HEK293 (cell line): ENCODE data around the gene LAX1.

Experiments
- CTCF ChIA-PET: fragments of 350-600 bp; formaldehyde crosslinking; extraction: SDS; loops from one replicate; lab custom pipeline; 2021; ENCODE audit warnings: antibody characterized with exemption; lab: Yijun Ruan, JAX
- POLR2A ChIA-PET: fragments of 300-600 bp; formaldehyde crosslinking; extraction: SDS; loops from one replicate; lab custom pipeline; 2020; ENCODE audit warnings: antibody characterized with exemption, inconsistent platforms; lab: Yijun Ruan, JAX
- H3K27ac ChIP-seq: fragments of 200-500 bp; sonication (Bioruptor generic); 2 replicates; pipeline ENCODE4 v1.5.1; 2014; ENCODE audit warnings: low read depth, low read length, control low read depth, inconsistent platforms; ENCODE audit errors: extremely low read depth
- H3K36me3 ChIP-seq, 2 experiments: fragments of 200-500 bp in 1 of 2; sonication (Bioruptor generic) in 1 of 2; 1 replicate in 1 of 2; 2 replicates in 1 of 2; pipeline ENCODE4 v1.5.1; 2014 to 2017; ENCODE audit warnings: inconsistent platforms in 2 of 2, low read length in 2 of 2; ENCODE audit not compliant: control insufficient read depth in 2 of 2, insufficient read depth in 1 of 2
- H3K4me1 ChIP-seq: fragments of 200-500 bp; sonication (Bioruptor generic); 2 replicates; pipeline ENCODE4 v1.5.1; 2014; ENCODE audit warnings: mild to moderate bottlenecking, low read length, inconsistent platforms; ENCODE audit not compliant: control insufficient read depth, insufficient read depth
- H3K4me3 ChIP-seq: 2 replicates; pipeline ENCODE4 v1.5.1; 2011; ENCODE audit warnings: low read depth, mild to moderate bottlenecking, control low read depth, low read length, moderate library complexity
- H3K9me3 ChIP-seq: fragments of 200-500 bp; sonication (Bioruptor generic); 2 replicates; pipeline ENCODE4 v1.5.1; 2014; ENCODE audit warnings: low read depth, low read length, inconsistent platforms; ENCODE audit not compliant: control insufficient read depth, insufficient read depth
- GFI1B ChIP-seq: fragments of 450-650 bp; formaldehyde crosslinking; IDR thresholded peaks from 2 replicates; pipeline ENCODE4 v1.5.1; 2016; ENCODE audit warnings: missing biosample characterization, missing genetic modification characterization
- GLI2 ChIP-seq: fragments of 450-650 bp; formaldehyde crosslinking; IDR thresholded peaks from 2 replicates; pipeline ENCODE4; 2017; ENCODE audit warnings: missing biosample characterization, missing genetic modification characterization, low read depth, borderline replicate concordance
- KLF16 ChIP-seq: fragments of 450-650 bp; formaldehyde crosslinking; IDR thresholded peaks from 2 replicates; pipeline ENCODE4 v1.5.1; 2017; ENCODE audit warnings: missing biosample characterization, missing genetic modification characterization
- ZBTB10 ChIP-seq: fragments of 450-650 bp; formaldehyde crosslinking; IDR thresholded peaks from 2 replicates; pipeline ENCODE4 v1.5.1; 2016; ENCODE audit warnings: missing biosample characterization, missing genetic modification characterization
- ZBTB17 ChIP-seq: fragments of 450-650 bp; formaldehyde crosslinking; IDR thresholded peaks from 2 replicates; pipeline ENCODE4 v1.5.1; 2016; ENCODE audit warnings: missing biosample characterization, missing genetic modification characterization
- ZBTB44 ChIP-seq: fragments of 450-650 bp; IDR thresholded peaks from 2 replicates; pipeline ENCODE4 v1.5.1; 2018; ENCODE audit warnings: missing biosample characterization, mild to moderate bottlenecking, missing genetic modification characterization
- ZNF23 ChIP-seq: fragments of 450-650 bp; formaldehyde crosslinking; IDR thresholded peaks from 2 replicates; pipeline ENCODE4 v1.5.1; 2016; ENCODE audit warnings: missing biosample characterization, missing genetic modification characterization, borderline replicate concordance
- ZNF24 ChIP-seq: fragments of 450-650 bp; formaldehyde crosslinking; IDR thresholded peaks from 2 replicates; pipeline ENCODE4 v1.5.1; 2016; ENCODE audit warnings: missing biosample characterization, missing genetic modification characterization
- ZNF26 ChIP-seq: fragments of 450-650 bp; formaldehyde crosslinking; IDR thresholded peaks from 2 replicates; pipeline ENCODE4 v1.5.1; 2016; ENCODE audit warnings: missing biosample characterization, missing genetic modification characterization
- ZNF280D ChIP-seq: fragments of 450-650 bp; formaldehyde crosslinking; IDR thresholded peaks from 2 replicates; pipeline ENCODE4 v1.5.1; 2016; ENCODE audit warnings: missing biosample characterization, missing genetic modification characterization
- ZNF404 ChIP-seq: fragments of 450-650 bp; formaldehyde crosslinking; IDR thresholded peaks from 2 replicates; pipeline ENCODE4 v1.5.1; 2017; ENCODE audit warnings: missing biosample characterization, missing genetic modification characterization
- ZNF558 ChIP-seq: fragments of 450-650 bp; formaldehyde crosslinking; IDR thresholded peaks from 2 replicates; pipeline ENCODE4 v1.5.1; 2016; ENCODE audit warnings: missing biosample characterization, missing genetic modification characterization
- ZNF580 ChIP-seq: fragments of 450-650 bp; formaldehyde crosslinking; IDR thresholded peaks from 2 replicates; pipeline ENCODE4 v1.5.1; 2016; ENCODE audit warnings: missing biosample characterization, missing genetic modification characterization
- ZNF585B ChIP-seq: fragments of 450-650 bp; formaldehyde crosslinking; IDR thresholded peaks from 2 replicates; pipeline ENCODE4 v1.5.1; 2016; ENCODE audit warnings: missing biosample characterization, missing genetic modification characterization
- ZNF596 ChIP-seq: fragments of 450-650 bp; IDR thresholded peaks from 2 replicates; pipeline ENCODE4 v1.5.0; 2018; ENCODE audit warnings: missing biosample characterization, mild to moderate bottlenecking, missing genetic modification characterization, moderate library complexity
- ZNF639 ChIP-seq: fragments of 450-650 bp; formaldehyde crosslinking; IDR thresholded peaks from 2 replicates; pipeline ENCODE4 v1.5.1; 2016; ENCODE audit warnings: missing biosample characterization, missing genetic modification characterization
- ZNF704 ChIP-seq: fragments of 450-650 bp; formaldehyde crosslinking; IDR thresholded peaks from 2 replicates; pipeline ENCODE4 v1.5.1; 2016; ENCODE audit warnings: missing biosample characterization, missing genetic modification characterization
- ZSCAN18 ChIP-seq: fragments of 450-650 bp; formaldehyde crosslinking; IDR thresholded peaks from 2 replicates; pipeline ENCODE4 v1.5.1; 2016; ENCODE audit warnings: missing biosample characterization, missing genetic modification characterization
- ZXDB ChIP-seq: fragments of 450-650 bp; formaldehyde crosslinking; IDR thresholded peaks from 2 replicates; pipeline ENCODE4 v1.5.1; 2016; ENCODE audit warnings: missing biosample characterization, missing genetic modification characterization

Gene LAX1

GRCh38 chr1:203799157-203799556 is 34.2 kb downstream of the LAX1 start:
- Histone ChIP-seq H3K4me1 (0 out of 2 replicates have a peak, but pooled peaks cover 2% of the 10 kb centered on the region), H3K4me3 (no peak overlapping the region), H3K9me3 (no peaks in the 10 kb centered on the region), H3K27ac (no peak overlapping the region), H3K36me3 (peaks cover 11 to 57% of the 10 kb centered on the region in 2 experiments)
- TF ChIP-seq KLF16 (tag by site-specific recombination) = no peak
- no peak for TF ChIP-seq ZNF280D (tag by site-specific recombination)
- TF ChIP-seq ZNF585B (tag by site-specific recombination) = no peak
- no peak for TF ChIP-seq GLI2 (tag by site-specific recombination)
- TF ChIP-seq ZNF558 = no peak
- TF ChIP-seq ZNF639 = no peak
- TF ChIP-seq ZNF26 (tag by site-specific recombination) = no peak
- TF ChIP-seq ZBTB44 (tag by site-specific recombination) = no peak
- no peak for TF ChIP-seq ZBTB10 (tag by site-specific recombination)
- TF ChIP-seq ZSCAN18 = no peak
- TF ChIP-seq ZNF580 (tag by site-specific recombination) = no peak
- TF ChIP-seq ZNF404 (tag by site-specific recombination) = no peak
- no peak for TF ChIP-seq ZNF24 (tag by site-specific recombination)
- no peak for TF ChIP-seq ZNF704 (tag by site-specific recombination)
- TF ChIP-seq ZNF596 (tag by site-specific recombination) = no peak
- no peak for TF ChIP-seq ZNF23 (tag by site-specific recombination)
- TF ChIP-seq GFI1B (tag by site-specific recombination) = no peak
- TF ChIP-seq ZBTB17 (tag by site-specific recombination) = no peak
- TF ChIP-seq ZXDB (tag by site-specific recombination) = no peak
- ChIA-PET POLR2A (no interaction called here), CTCF (interaction anchor here (1.1 kb wide), 1 partner anchor 331 kb away, joined by 3 read pairs; no protein-coding TSS in a partner anchor)
